ENCODE data around the gene RIC8A.

DNA sequence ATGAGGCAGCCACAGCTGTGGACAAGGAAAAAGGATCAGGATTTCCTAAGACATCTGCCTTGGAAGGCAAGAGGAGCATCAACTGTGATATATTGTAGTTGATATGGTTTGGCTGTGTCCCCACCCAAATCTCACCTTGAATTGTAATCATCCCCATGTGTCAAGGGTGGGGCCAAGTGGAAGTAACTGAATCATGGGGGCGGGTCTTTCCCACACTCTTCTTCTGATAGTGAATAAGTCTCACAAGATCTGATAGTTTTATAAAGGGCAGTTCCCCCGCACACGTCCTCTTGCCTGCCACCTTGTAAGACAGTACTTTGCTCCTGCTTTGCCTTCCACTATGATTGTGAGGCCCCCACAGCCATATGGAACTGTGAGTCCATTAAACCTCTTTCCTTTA, 10.2 kb downstream of the RIC8A start:
- TF ChIP-seq EP300 (IDR thresholded peaks at IDR 0.05; ENCODE audit: borderline replicate concordance) (no peak), YY1 (IDR thresholded peaks at IDR 0.05; ENCODE audit: low read depth) (no peak), TCF12 (IDR thresholded peaks at IDR 0.05; ENCODE audit: low read depth) (no peak), TAF1 (IDR thresholded peaks at IDR 0.05; ENCODE audit: low read depth) (no peak), RAD21 (IDR thresholded peaks at IDR 0.05; ENCODE audit: low read depth) (no peak), EGR1 (IDR thresholded peaks at IDR 0.05) (no peak), FOXM1 (IDR thresholded peaks at IDR 0.05; ENCODE audit: borderline replicate concordance, low read depth) (no peak)
- TF ChIP-seq, protein P1, sequence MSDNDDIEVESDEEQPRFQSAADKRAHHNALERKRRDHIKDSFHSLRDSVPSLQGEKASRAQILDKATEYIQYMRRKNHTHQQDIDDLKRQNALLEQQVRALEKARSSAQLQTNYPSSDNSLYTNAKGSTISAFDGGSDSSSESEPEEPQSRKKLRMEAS (IDR thresholded peaks at IDR 0.05), result no peak
- TF ChIP-seq, protein P2, sequence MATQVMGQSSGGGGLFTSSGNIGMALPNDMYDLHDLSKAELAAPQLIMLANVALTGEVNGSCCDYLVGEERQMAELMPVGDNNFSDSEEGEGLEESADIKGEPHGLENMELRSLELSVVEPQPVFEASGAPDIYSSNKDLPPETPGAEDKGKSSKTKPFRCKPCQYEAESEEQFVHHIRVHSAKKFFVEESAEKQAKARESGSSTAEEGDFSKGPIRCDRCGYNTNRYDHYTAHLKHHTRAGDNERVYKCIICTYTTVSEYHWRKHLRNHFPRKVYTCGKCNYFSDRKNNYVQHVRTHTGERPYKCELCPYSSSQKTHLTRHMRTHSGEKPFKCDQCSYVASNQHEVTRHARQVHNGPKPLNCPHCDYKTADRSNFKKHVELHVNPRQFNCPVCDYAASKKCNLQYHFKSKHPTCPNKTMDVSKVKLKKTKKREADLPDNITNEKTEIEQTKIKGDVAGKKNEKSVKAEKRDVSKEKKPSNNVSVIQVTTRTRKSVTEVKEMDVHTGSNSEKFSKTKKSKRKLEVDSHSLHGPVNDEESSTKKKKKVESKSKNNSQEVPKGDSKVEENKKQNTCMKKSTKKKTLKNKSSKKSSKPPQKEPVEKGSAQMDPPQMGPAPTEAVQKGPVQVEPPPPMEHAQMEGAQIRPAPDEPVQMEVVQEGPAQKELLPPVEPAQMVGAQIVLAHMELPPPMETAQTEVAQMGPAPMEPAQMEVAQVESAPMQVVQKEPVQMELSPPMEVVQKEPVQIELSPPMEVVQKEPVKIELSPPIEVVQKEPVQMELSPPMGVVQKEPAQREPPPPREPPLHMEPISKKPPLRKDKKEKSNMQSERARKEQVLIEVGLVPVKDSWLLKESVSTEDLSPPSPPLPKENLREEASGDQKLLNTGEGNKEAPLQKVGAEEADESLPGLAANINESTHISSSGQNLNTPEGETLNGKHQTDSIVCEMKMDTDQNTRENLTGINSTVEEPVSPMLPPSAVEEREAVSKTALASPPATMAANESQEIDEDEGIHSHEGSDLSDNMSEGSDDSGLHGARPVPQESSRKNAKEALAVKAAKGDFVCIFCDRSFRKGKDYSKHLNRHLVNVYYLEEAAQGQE (IDR thresholded peaks at IDR 0.05; ENCODE audit: low read depth), result no peak

All from Ishikawa (cell line).